Transverse colon (tissue), 4 donors: ENCODE measurements around the gene TAL2. TPM values are rescaled to one million over a fixed set of nuclear protein-coding genes. Genes with fewer than 3 reads are reported as not detected.

Source experiments
- DNase-seq: peaks from one replicate; pipeline ENCODE4 v3.0.0-alpha.2; 2019
- H3K27ac ChIP-seq, 4 donors: fragments of 200-600 bp; sonication (generic); 2 replicates each; pipeline ENCODE4 v1.5.1; 2016 to 2018; ENCODE audit warnings: inconsistent platforms in 4 of 4
- H3K27me3 ChIP-seq: fragments of 200-600 bp; sonication (generic); 2 replicates; pipeline ENCODE4 v1.5.1; 2017; ENCODE audit warnings: inconsistent platforms
- H3K36me3 ChIP-seq, 4 donors: fragments of 200-600 bp; sonication (generic); 2 replicates each; pipeline ENCODE4 v1.5.1; 2017 to 2019; ENCODE audit warnings: inconsistent platforms in 4 of 4
- H3K4me1 ChIP-seq, 4 donors: fragments of 200-600 bp; sonication (generic); 2 replicates each; pipeline ENCODE4 v1.5.1; 2017 to 2020; ENCODE audit warnings: inconsistent platforms in 4 of 4
- H3K4me3 ChIP-seq, 4 donors: fragments of 200-600 bp; sonication (generic); 1 replicate in 1 of 4; 2 replicates in 3 of 4; pipeline versions ENCODE4 v1.5.1 to v1.6.1; 2017 to 2019; ENCODE audit warnings: inconsistent platforms in 4 of 4
- H3K9me3 ChIP-seq, 2 donors: fragments of 200-600 bp; sonication (generic); 2 replicates each; pipeline ENCODE4 v1.5.1; 2017 to 2019; ENCODE audit warnings: inconsistent platforms in 2 of 2
- CTCF ChIP-seq, 5 experiments: fragments of 200-600 bp in 3 of 5; fragments of 450-650 bp in 2 of 5; sonication (generic) in 3 of 5; IDR thresholded peaks; 1 replicate in 2 of 5; 2 replicates in 3 of 5; pipeline ENCODE4 v1.5.1; 2016 to 2017; ENCODE audit warnings: antibody characterized with exemption in 5 of 5, inconsistent platforms in 3 of 5, mild to moderate bottlenecking in 2 of 5, moderate library complexity in 1 of 5
- EP300 ChIP-seq: sonication (generic); formaldehyde crosslinking; IDR thresholded peaks from one replicate; pipeline ENCODE4 v1.6.1; 2017; ENCODE audit warnings: antibody characterized with exemption, low read depth
- POLR2A ChIP-seq: fragments of 450-650 bp; IDR thresholded peaks from one replicate; pipeline ENCODE4 v1.6.1; 2016; ENCODE audit warnings: antibody characterized with exemption, mild to moderate bottlenecking, moderate library complexity
- POLR2AphosphoS5 ChIP-seq, 3 donors: sonication (generic); formaldehyde crosslinking; IDR thresholded peaks; one replicate each; pipeline ENCODE4 v1.6.1; 2016; ENCODE audit warnings: antibody characterized with exemption in 3 of 3
- WGBS, 2 donors: methylation state at CpG; one replicate each; pipeline ENCODE4 v1.1.5; 2018; ENCODE audit warnings: low coverage in 1 of 2; 5-methylcytosine and 5-hydroxymethylcytosine counted together
- in situ Hi-C, 4 donors: fragments of 200-750 bp; cut with MboI; loops; one replicate each; pipeline versions ENCODE4 v1.15.0 to v1.15.1; 2017; ENCODE audit warnings: low sequenced_read_pairs in 3 of 4, low pct_ligation_motif_present in 1 of 4, low pct_unique_long_range_greater_than_20kb in 1 of 4
- intact Hi-C: fragments of 100-400 bp; cut with DNase I; formaldehyde crosslinking; loops from one replicate; pipeline ENCODE4 v1.15.1; 2023; ENCODE audit warnings: low total_unique reads
- total RNA-seq, 4 donors: library from RNA; depleted of rRNA; stranded (reverse); fragments of >200 nt; gene quantifications; one replicate each; pipeline ENCODE4 v1.1.0, GENCODE V29; 2016

TAL2 gene
- total RNA-seq, 4 donors from 2014 or later = not detected

- Histone ChIP-seq H3K4me3 (peak overlapping the region; percentile 27 to 66 (median 42)), H3K27ac (no peak overlapping the region), H3K27me3 (peaks cover 45% of the 10 kb centered on the region), H3K36me3 (no peaks in the 10 kb centered on the region), H3K9me3 (no peaks in the 10 kb centered on the region), H3K4me1 (peaks cover 0 to 11% (median 9%) of the 10 kb centered on the region in 4 donors)
- peak; percentile 45 for DNase-seq
- TF ChIP-seq CTCF (IDR thresholded peaks at IDR 0.05) = peak in 3 of 5 experiments; percentile 35 to 43 (median 40)
- TF ChIP-seq POLR2AphosphoS5 (IDR thresholded peaks at IDR 0.05) = no peak
- intact Hi-C loops = no loop called here
- 0 to 4% methylated on average over 4 to 50 of the region's 75 CpGs for WGBS, 2 donors
- in situ Hi-C loops = no loop called here
These were observed 5.9 kb upstream of the TAL2 start for GRCh38 chr9:105656131-105656921.

GRCh38 chr9:105658351-105658750, 3.9 kb upstream of the TAL2 start:
- H3K4me1 ChIP-seq = peaks cover 0 to 11% (median 9%) of the 10 kb centered on the region in 4 donors
- 88 to 94% methylated on average over 2 of the region's 2 CpGs for WGBS, 2 donors
- no peak for DNase-seq
- in situ Hi-C loops (no loop called here), intact Hi-C loops (no loop called here)
- H3K27me3 ChIP-seq = peaks cover 45% of the 10 kb centered on the region
- TF ChIP-seq POLR2AphosphoS5 (IDR thresholded peaks at IDR 0.05) (no peak), EP300 (no peak), CTCF (IDR thresholded peaks at IDR 0.05) (no peak), POLR2A (no peak)
- no peaks in the 10 kb centered on the region for H3K9me3 ChIP-seq
- no peaks in the 10 kb centered on the region for H3K36me3 ChIP-seq
- H3K4me3 ChIP-seq = no peak overlapping the region
- H3K27ac ChIP-seq = no peak overlapping the region

- intact Hi-C loops (no loop called here), in situ Hi-C loops (no loop called here)
- 87 to 89% methylated on average over 4 of the region's 4 CpGs for WGBS, 2 donors
- DNase-seq = no peak
- Histone ChIP-seq H3K9me3 (no peaks in the 10 kb centered on the region), H3K4me1 (peaks cover 0 to 8% (median 8%) of the 10 kb centered on the region in 4 donors), H3K4me3 (no peak overlapping the region), H3K27ac (no peak overlapping the region), H3K27me3 (peaks cover 33% of the 10 kb centered on the region), H3K36me3 (no peaks in the 10 kb centered on the region)
- TF ChIP-seq EP300 (no peak), POLR2A (no peak), POLR2AphosphoS5 (IDR thresholded peaks at IDR 0.05) (no peak), CTCF (IDR thresholded peaks at IDR 0.05) (no peak)
These were observed 1.2 kb upstream of the TAL2 start for GRCh38 chr9:105661011-105661410.

- 70 to 84% methylated on average over 5 of the region's 5 CpGs for WGBS, 2 donors
- Histone ChIP-seq H3K36me3 (no peaks in the 10 kb centered on the region), H3K27me3 (peaks cover 4% of the 10 kb centered on the region), H3K4me1 (no peaks in the 10 kb centered on the region), H3K4me3 (no peak overlapping the region), H3K27ac (no peak overlapping the region), H3K9me3 (no peaks in the 10 kb centered on the region)
- intact Hi-C loops (no loop called here), in situ Hi-C loops (no loop called here)
- no peak for DNase-seq
- TF ChIP-seq EP300 (no peak), POLR2AphosphoS5 (IDR thresholded peaks at IDR 0.05) (no peak), POLR2A (no peak), CTCF (IDR thresholded peaks at IDR 0.05) (no peak)
These were observed 1.7 kb downstream of the TAL2 start for GRCh38 chr9:105663914-105664313.
